ENCODE results near the gene TENM4.

DNA sequence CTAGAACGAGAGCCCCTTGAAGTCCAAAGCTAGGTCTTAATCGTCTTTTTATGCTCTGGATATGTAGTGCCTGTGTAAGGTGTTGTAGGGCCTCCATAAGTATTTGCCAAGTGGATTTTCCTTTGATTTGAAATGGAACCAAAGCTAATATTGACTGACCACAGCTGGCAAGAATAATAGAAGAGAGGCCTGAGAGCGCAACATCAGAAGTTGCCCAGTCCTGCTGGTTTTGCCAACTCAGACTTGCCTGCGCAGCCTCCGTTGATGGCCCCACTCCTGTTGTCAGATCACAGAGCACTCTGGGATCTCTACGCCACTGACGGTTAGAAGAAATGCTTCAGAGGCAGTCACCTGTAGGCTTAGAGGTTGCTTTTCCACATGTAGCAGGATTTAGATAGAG lies 251.2 kb downstream of the TENM4 start:
- TF ChIP-seq MZF1 (tag by site-specific recombination; IDR thresholded peaks at IDR 0.05; ENCODE audit: borderline replicate concordance) (no peak), ZNF664 (tag by site-specific recombination; IDR thresholded peaks at IDR 0.05) (no peak), SALL2 (tag by site-specific recombination; IDR thresholded peaks at IDR 0.05; ENCODE audit: borderline replicate concordance) (no peak), ZNF248 (tag by site-specific recombination; IDR thresholded peaks at IDR 0.05) (no peak), SP7 (tag by site-specific recombination; IDR thresholded peaks at IDR 0.05) (no peak), ZNF747 (tag by site-specific recombination; IDR thresholded peaks at IDR 0.05) (no peak), YY1 (tag by site-specific recombination; IDR thresholded peaks at IDR 0.05) (no peak), ZNF324 (tag by site-specific recombination; IDR thresholded peaks at IDR 0.05) (no peak), ZNF529 (tag by site-specific recombination; IDR thresholded peaks at IDR 0.05; ENCODE audit: insufficient replicate concordance) (no peak), ZNF391 (tag by site-specific recombination; IDR thresholded peaks at IDR 0.05; ENCODE audit: borderline replicate concordance, low read depth) (no peak)
- TF ChIP-seq, protein P1, sequence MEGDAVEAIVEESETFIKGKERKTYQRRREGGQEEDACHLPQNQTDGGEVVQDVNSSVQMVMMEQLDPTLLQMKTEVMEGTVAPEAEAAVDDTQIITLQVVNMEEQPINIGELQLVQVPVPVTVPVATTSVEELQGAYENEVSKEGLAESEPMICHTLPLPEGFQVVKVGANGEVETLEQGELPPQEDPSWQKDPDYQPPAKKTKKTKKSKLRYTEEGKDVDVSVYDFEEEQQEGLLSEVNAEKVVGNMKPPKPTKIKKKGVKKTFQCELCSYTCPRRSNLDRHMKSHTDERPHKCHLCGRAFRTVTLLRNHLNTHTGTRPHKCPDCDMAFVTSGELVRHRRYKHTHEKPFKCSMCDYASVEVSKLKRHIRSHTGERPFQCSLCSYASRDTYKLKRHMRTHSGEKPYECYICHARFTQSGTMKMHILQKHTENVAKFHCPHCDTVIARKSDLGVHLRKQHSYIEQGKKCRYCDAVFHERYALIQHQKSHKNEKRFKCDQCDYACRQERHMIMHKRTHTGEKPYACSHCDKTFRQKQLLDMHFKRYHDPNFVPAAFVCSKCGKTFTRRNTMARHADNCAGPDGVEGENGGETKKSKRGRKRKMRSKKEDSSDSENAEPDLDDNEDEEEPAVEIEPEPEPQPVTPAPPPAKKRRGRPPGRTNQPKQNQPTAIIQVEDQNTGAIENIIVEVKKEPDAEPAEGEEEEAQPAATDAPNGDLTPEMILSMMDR (tag by site-specific recombination; IDR thresholded peaks at IDR 0.05), result no peak
- TF ChIP-seq, protein P2, sequence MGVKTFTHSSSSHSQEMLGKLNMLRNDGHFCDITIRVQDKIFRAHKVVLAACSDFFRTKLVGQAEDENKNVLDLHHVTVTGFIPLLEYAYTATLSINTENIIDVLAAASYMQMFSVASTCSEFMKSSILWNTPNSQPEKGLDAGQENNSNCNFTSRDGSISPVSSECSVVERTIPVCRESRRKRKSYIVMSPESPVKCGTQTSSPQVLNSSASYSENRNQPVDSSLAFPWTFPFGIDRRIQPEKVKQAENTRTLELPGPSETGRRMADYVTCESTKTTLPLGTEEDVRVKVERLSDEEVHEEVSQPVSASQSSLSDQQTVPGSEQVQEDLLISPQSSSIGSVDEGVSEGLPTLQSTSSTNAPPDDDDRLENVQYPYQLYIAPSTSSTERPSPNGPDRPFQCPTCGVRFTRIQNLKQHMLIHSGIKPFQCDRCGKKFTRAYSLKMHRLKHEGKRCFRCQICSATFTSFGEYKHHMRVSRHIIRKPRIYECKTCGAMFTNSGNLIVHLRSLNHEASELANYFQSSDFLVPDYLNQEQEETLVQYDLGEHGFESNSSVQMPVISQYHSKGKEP (tag by site-specific recombination; IDR thresholded peaks at IDR 0.05), result no peak
- TF ChIP-seq, protein P3, sequence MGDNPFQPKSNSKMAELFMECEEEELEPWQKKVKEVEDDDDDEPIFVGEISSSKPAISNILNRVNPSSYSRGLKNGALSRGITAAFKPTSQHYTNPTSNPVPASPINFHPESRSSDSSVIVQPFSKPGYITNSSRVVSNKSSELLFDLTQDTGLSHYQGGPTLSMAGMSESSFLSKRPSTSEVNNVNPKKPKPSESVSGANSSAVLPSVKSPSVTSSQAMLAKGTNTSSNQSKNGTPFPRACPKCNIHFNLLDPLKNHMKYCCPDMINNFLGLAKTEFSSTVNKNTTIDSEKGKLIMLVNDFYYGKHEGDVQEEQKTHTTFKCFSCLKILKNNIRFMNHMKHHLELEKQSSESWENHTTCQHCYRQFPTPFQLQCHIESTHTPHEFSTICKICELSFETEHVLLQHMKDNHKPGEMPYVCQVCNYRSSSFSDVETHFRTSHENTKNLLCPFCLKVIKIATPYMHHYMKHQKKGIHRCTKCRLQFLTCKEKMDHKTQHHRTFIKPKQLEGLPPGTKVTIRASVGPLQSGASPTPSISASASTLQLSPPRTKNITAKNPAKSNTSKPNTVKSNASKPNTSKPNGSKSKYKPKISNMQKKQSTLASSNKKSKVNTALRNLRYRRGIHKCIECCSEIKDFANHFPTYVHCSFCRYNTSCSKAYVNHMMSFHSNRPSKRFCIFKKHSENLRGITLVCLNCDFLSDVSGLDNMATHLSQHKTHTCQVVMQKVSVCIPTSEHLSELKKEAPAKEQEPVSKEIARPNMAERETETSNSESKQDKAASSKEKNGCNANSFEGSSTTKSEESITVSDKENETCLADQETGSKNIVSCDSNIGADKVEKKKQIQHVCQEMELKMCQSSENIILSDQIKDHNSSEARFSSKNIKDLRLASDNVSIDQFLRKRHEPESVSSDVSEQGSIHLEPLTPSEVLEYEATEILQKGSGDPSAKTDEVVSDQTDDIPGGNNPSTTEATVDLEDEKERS (tag by site-specific recombination; IDR thresholded peaks at IDR 0.05), result no peak
- TF ChIP-seq, protein P4, sequence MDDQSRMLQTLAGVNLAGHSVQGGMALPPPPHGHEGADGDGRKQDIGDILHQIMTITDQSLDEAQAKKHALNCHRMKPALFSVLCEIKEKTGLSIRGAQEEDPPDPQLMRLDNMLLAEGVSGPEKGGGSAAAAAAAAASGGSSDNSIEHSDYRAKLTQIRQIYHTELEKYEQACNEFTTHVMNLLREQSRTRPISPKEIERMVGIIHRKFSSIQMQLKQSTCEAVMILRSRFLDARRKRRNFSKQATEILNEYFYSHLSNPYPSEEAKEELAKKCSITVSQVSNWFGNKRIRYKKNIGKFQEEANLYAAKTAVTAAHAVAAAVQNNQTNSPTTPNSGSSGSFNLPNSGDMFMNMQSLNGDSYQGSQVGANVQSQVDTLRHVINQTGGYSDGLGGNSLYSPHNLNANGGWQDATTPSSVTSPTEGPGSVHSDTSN (CRISPR knock-in tag; IDR thresholded peaks at IDR 0.05), result no peak
